ENCODE data around the gene CLUH. TPM values are rescaled to one million over a fixed set of nuclear protein-coding genes. Genes with fewer than 3 reads are reported as not detected.

Gene CLUH
- total RNA-seq, 1 donor from 2014 or later = 115 TPM

DNA sequence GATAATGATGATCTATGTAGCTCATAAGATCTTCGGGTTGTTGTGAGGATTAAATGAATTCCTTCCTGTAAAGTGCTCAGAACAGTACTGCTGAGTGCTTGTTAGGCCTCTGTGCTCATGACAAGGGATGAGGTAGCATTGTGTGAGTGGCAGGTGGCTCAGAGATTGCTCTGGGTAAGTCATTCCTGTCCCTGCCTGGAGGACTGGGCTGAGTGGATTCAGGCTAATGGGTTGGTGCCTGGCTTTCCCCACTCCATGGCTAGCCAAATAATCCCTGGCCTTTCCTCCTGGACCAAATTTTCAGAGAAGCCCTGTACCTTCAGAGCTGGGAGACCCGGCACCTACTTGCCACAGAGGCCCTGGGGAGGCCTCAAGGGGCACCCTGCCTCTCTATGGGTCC lies 39.2 kb upstream of the CLUH start:
- Mint-ChIP-seq H3K4me3 (no peak overlapping the region), H3K27me3 (peaks cover 37% of the 10 kb centered on the region), H3K9me3 (no peaks in the 10 kb centered on the region), H3K4me1 (peaks cover 3% of the 10 kb centered on the region), H3K27ac (no peak overlapping the region), H3K36me3 (ENCODE audit: low read depth) (no peaks in the 10 kb centered on the region)
- TF ChIP-seq, protein P1, sequence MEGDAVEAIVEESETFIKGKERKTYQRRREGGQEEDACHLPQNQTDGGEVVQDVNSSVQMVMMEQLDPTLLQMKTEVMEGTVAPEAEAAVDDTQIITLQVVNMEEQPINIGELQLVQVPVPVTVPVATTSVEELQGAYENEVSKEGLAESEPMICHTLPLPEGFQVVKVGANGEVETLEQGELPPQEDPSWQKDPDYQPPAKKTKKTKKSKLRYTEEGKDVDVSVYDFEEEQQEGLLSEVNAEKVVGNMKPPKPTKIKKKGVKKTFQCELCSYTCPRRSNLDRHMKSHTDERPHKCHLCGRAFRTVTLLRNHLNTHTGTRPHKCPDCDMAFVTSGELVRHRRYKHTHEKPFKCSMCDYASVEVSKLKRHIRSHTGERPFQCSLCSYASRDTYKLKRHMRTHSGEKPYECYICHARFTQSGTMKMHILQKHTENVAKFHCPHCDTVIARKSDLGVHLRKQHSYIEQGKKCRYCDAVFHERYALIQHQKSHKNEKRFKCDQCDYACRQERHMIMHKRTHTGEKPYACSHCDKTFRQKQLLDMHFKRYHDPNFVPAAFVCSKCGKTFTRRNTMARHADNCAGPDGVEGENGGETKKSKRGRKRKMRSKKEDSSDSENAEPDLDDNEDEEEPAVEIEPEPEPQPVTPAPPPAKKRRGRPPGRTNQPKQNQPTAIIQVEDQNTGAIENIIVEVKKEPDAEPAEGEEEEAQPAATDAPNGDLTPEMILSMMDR (IDR thresholded peaks at IDR 0.05) = no peak
- no peak for DNase-seq
- ChIA-PET POLR2A (no interaction called here), CTCF (no interaction called here)
- ATAC-seq (ENCODE audit: low read depth) = no peak
- intact Hi-C loops (cut with micrococcal nuclease) = no loop called here

DNA sequence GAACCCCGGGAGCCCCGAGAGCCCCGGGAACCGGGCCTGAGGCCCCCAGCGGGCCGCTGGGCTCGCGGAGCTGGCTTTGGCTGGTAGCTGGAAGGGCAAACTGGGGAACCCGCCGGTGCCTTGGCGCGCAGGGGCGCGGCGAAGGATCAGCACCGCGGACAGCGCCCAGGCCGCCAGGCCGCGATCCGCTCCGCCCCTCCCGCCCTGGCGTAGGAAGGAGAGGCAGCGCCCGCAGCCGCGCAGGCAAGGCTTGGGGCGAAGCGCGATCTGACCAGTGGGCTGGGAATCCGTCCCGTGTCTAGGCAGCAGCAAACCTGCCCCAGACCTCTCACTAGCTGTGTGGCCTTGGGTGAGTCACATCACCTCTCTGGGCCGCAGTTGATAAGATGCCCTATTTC lies 38.2 kb upstream of the CLUH start:
- ATAC-seq (ENCODE audit: low read depth) (peak; percentile 99), DNase-seq (peak; percentile 68)
- Mint-ChIP-seq H3K27me3 (peaks cover 45% of the 10 kb centered on the region), H3K9me3 (no peaks in the 10 kb centered on the region), H3K4me1 (peaks cover 3% of the 10 kb centered on the region), H3K36me3 (ENCODE audit: low read depth) (no peaks in the 10 kb centered on the region), H3K4me3 (no peak overlapping the region), H3K27ac (no peak overlapping the region)
- TF ChIP-seq, protein P1 (IDR thresholded peaks at IDR 0.05) = no peak
- intact Hi-C loops (cut with micrococcal nuclease) = no loop called here
- CTCF ChIA-PET = no interaction called here
- POLR2A ChIA-PET = no interaction called here

DNA sequence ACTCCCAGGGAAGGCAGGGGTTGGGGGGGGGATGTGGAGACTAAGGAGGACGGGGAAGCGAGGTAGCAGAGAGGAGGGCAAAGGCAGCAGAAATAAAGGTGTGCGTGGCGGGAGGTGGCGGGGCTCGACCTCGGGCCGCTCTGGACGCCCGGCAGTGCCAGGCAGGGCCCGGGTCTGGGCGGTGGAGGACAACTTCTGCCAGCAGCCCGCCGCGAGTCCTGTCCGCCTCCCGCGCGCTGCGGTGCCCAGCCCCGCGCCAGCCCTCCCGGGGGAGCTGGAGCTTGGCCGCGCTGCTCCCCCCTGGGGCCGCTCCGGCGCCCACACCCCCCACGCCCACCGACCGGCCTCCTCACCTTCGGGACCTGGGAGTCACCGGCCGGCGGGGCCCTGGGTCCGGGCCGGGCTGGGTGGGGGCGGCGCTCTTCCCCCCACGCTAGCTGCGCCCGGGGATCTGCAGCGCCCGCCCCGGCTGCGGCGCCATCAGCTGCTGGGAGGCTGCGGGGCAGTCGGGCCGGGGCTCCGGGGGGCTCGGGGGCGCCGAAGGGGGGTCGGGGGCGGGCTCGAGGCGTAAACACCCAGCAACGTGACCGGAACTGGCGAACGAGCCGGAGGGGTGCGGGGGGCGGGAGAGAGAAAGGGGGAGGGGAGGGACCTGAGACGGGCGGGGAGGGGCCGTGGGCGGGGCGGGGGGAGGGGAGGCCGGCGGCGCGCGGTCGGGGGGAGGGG lies 37.7 kb upstream of the CLUH start, which contains the start of gene CCDC92B:
TSS of gene CCDC92B (minus strand) at position 595 of the 726 bp plus-strand sequence. CDS start 14,507 bp downstream, outside the sequence.
- ChIA-PET CTCF (no interaction called here), POLR2A (no interaction called here)
- Mint-ChIP-seq H3K36me3 (ENCODE audit: low read depth) (no peaks in the 10 kb centered on the region), H3K27me3 (peaks cover 46% of the 10 kb centered on the region), H3K4me1 (peaks cover 2% of the 10 kb centered on the region), H3K27ac (no peak within 1 kb of the TSS), H3K4me3 (no peak within 1 kb of the TSS), H3K9me3 (no peaks in the 10 kb centered on the region)
- DNase-seq (no peak), ATAC-seq (ENCODE audit: low read depth) (no peak)
- TF ChIP-seq, protein P1 (IDR thresholded peaks at IDR 0.05) = no peak
- intact Hi-C loops (cut with micrococcal nuclease) = no loop called here

DNA sequence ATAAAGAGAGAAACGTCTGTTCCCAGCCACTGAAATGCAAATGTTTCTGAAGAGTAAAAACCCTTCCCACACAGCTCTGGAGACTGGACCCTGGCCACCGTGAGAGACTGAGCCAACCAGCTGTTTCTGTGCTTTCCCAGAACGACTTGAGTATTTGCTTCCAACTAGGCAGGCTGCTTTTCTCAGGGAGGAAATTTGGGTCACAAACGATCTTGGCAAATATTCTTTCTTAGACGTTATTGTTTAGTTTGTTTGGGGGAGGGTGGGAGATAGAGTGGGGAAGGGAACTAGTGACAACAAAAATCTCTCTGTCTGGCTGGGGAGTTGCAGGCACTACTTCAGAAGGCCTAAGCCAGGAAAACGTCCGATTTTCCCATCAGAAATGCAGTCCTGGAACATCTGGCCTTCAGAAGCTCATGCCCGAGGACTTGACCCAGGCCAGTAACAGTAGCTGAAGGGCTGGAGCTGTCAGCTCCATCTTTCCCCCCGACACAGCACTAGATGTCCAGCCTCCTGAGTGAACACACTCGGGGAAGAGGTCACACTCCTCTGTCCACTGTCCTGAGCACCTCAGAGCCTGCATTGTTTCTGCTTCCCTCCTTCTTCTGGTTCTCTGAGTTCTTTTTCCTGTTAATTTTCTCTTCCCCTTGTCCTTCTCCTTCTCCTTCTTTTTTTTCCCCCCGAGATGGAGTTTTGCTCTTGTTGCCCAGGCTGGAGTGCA lies 33.9 kb upstream of the CLUH start:
- POLR2A ChIA-PET = no interaction called here
- H3K27me3 Mint-ChIP-seq = peaks cover 48% of the 10 kb centered on the region

DNA sequence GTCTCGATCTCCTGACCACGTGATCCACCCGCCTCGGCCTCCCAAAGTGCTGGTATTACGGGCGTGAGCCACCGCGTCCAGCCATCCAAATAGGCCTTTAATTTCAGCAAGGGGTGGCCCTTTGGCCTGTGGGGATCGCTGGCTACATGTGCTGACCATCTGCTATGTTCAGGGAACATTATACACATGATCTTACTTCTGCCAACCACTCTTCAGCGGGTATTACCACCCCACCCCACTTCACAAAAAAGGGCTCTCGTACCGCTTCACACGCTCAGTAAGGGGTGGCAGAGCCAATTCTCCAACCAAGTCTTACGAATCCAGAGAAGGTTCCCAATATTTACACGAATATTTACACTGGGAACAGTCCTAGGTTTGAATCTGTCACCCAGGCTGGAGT lies 26.1 kb upstream of the CLUH start:
- Mint-ChIP-seq H3K27ac (no peak overlapping the region), H3K27me3 (peaks cover 16% of the 10 kb centered on the region), H3K4me3 (no peak overlapping the region), H3K9me3 (no peaks in the 10 kb centered on the region), H3K36me3 (ENCODE audit: low read depth) (no peaks in the 10 kb centered on the region), H3K4me1 (no peaks in the 10 kb centered on the region)
- DNase-seq (no peak), ATAC-seq (ENCODE audit: low read depth) (no peak)
- TF ChIP-seq, protein P1 (IDR thresholded peaks at IDR 0.05) = no peak
- intact Hi-C loops (cut with micrococcal nuclease) = no loop called here
- CTCF ChIA-PET = no interaction called here
- POLR2A ChIA-PET = no interaction called here

More for the DNA sequence above, 33.9 kb upstream of the CLUH start:
- Mint-ChIP-seq H3K9me3 (no peaks in the 10 kb centered on the region), H3K36me3 (ENCODE audit: low read depth) (no peaks in the 10 kb centered on the region), H3K27ac (no peak overlapping the region), H3K4me1 (peaks cover 2% of the 10 kb centered on the region), H3K4me3 (no peak overlapping the region)
- intact Hi-C loops (cut with micrococcal nuclease) = no loop called here
- CTCF ChIA-PET = no interaction called here
- TF ChIP-seq, protein P1 (IDR thresholded peaks at IDR 0.05) = no peak
- no peak for DNase-seq
- no peak for ATAC-seq (ENCODE audit: low read depth)

All from activated B cell treated with CpG ODN at 0.5 μM for 24 hours (primary cell).